ENCODE measurements around the gene UQCRHL. TPM values are rescaled to one million over a fixed set of nuclear protein-coding genes. Genes with fewer than 3 reads are reported as not detected.
"Not testable (repeated sequence)": the region's sequence is repeated elsewhere in the genome, so short reads cannot be mapped to it uniquely, and the experiment has no call there.

The UQCRHL gene
- total RNA-seq, 1 donor from 2014 or later: 0.96 TPM

DNA sequence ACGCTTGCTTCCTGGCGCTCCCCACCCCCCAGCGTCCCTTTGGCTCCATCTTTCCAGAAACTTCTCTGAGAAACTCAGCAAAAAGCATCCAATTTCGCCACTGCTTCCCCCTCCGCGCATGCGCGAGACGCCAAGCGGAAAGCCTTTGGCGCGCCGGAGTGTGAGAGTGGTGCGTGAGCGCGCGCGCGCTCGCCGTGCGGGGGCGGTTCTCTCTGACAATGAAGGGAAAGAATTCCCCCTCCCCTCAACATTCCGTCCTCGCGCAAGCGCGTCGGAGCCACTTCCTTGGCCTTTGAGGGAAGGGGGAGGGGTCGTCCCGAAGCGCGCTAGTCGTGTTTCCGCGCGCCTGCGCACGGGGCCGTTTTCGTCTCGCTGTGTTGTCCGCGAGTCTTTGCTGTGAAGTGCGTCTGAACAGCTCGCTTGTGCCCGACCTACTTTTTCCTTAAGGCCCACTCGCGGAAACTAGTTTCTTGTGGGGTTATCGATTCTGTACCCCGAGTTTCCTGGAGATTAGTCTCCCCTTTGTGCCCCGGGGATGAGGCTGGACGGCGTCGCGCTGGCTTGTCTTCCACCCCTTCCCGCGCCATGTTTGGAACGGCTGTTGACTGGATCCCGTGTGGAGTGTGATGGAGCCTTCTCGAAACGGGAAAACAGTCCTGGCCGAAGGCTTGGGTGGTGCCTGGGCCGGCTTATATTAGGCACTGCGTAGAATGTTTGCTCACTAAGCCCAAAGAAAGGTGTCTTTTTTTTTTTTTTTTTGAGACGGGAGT is 28.5 kb upstream of the UQCRHL start:
- peak; percentile 100 for DNase-seq (ENCODE audit: low spot score)

DNA sequence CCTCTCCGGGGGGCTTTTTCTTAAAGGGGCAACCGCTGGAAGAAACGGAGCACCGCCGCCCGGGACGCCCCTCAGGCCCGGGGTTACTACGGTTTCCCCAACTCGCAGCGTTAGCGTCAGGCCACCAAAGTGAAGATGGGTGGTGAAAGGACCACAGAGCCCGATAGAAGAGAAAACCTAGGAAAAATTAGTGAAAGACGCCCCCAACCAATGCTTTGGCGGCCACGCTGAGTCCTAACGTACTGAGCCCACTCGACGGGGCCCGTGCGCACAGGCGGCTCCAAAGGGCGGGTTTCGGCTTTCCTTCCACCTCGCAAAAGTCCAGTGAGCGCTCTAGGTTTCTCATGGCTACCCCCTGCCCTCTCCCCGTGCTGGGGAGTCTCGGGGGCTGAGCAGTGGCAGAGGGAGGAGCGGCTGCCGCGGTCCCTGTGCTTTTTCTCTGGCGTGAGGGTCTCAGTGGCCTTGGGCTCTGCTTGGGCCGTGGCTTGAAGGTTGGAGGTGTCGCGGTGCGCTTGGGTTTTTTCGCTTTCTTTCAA is 27.8 kb upstream of the UQCRHL start:
- DNase-seq (ENCODE audit: low spot score): no peak

DNA sequence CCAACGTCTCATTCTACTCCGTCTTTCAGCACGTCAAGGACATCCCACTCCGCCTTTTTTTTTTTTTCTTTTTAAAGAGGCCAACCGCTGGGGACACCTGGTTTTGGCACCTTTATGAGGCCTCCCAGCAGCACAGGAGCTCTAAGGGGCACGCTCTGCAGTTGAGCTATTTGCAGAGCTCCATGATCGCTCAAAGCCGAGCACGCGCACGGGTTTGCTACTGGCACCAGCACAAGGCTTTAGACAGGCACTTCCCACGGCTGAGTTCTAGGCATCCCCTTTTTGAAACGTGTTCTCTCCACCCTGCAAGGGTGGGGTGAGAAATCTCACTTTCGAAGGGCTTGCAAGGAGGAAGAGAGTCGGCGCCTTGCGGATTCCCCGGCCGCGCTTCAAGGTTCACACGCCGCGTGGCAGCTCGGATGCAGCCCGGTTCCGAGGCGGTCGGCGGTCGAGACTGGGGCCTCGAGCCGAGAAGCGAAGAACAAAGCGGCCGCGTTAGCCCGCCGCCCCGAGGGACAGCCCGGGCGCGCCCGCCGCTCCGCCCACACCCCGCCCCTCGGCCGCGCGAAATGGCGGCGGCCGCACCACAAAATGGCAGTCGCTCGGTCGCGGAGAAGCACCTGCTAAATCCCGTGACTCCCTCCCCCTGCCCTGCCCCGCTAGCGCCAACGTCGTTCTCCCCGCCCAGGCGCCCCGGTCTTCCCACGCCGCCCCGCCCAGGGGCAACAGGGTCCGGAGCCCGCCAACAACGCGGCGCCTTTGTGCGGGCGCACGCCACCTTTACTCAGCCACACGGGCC is 27.2 kb upstream of the UQCRHL start:
- peak; percentile 95 for DNase-seq (ENCODE audit: low spot score)

DNA sequence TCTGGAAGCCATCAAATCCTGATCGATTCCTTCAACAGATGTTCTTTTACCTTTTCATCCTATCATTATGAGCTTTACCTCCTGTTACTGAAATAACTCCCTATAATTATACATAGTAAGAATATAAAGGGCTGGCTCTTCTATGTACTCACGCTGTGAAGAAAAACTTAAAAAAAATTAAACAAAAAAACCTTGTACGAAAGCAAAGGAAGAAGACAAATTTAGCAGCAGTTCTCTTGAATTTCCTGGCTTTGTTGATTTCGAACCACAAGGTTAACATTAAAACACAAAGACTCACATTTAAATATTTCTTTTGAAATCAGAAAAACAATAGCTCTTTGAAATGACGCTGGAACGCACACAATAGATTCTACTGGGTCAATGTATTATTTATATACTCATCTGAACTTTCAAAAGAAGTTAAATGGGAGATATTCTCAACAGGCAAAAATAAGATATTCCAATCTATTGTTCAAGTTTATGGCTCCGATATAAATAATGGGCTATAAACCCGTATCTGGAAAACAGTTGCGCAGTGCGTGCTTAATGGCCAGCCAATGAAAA is 26.5 kb upstream of the UQCRHL start:
- no peak for DNase-seq (ENCODE audit: low spot score)

DNA sequence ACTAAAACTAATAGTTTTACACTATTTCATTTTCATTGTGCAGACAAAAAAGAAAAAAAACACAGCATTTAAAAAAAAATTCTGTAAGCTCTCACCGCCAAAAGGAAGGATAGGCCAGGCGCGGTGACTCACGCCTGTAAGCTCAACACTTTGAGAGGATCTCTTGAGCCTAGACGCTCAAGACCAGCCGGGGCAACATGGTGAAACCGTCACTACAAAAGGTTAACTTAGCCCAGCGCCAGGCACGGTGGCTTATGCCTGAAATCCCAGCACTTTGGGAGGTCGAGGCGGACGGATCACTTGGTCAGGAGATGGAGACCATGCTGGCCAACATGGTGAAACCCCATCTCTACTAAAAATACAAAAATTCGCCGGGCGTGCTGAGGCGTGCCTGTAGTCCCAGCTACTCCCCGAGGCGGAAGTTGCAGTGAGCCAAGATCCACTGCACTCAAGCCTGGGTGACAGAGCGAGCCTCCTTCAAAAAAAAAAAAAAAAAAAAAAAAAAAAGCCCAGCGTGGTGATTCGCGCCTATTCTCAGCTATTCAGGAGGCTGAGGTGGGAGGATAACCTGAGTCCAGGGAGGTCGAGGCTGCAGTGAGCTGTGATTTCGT is 25.7 kb upstream of the UQCRHL start:
- no peak for DNase-seq (ENCODE audit: low spot score)

DNA sequence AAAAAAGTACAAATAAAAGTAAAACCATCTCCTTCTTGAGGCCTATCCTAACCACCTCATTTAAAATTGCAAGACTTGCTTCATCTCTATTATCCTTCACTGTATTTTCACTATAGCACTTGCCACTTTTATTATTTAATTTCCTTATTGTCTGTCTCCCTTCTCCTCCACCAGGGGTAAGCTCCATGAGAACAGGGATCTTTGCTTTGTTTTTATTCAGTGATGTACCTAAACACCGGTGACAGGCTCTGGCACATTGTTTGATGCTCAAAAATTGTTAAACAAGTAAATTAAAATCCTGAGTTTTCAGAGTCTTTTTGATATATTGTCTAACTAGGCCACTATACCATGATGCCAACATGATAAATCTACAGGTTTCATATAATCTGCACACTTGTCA is 22.8 kb upstream of the UQCRHL start:
- DNase-seq (ENCODE audit: low spot score): no peak

DNA sequence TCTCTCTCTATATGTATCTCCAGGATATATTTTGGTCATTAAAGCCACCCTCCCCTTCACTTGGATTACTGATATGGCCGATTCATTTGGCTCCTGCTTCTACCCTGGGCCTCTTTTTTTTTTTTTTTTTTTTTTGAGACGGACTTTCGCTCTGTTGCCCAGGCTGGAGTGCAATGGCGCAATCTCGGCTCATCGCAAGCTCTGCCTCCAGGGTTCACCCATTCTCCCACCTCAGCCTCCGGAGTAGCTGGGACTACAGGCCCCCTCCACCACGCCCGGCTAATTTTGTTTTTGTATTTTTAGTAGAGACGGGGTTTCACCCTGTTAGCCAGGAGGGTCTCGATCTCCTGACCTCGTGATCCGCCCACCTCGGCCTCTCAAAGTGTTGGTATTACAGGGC is 21.5 kb upstream of the UQCRHL start:
- DNase-seq (ENCODE audit: low spot score): not testable (repeated sequence)

DNA sequence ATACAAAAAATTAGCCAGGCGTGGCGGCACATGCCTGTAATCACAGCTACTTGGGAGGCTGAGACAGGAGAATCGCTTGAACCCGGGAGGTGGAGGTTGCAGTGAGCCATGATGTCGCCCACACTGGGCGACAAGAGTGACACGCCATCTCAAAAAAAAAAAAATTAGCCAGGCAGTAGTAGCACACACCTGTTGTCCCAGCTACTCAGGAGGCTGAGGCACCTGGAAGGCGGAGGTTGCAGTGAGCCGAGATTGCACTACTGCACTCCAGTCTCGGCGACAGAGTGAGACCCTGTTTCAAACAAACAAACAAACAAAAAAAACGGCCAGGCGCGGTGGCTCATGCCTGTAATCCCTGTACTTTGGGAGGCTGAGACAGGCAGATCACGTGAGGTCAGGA is 20.1 kb upstream of the UQCRHL start:
- DNase-seq (ENCODE audit: low spot score): not testable (repeated sequence)

DNA sequence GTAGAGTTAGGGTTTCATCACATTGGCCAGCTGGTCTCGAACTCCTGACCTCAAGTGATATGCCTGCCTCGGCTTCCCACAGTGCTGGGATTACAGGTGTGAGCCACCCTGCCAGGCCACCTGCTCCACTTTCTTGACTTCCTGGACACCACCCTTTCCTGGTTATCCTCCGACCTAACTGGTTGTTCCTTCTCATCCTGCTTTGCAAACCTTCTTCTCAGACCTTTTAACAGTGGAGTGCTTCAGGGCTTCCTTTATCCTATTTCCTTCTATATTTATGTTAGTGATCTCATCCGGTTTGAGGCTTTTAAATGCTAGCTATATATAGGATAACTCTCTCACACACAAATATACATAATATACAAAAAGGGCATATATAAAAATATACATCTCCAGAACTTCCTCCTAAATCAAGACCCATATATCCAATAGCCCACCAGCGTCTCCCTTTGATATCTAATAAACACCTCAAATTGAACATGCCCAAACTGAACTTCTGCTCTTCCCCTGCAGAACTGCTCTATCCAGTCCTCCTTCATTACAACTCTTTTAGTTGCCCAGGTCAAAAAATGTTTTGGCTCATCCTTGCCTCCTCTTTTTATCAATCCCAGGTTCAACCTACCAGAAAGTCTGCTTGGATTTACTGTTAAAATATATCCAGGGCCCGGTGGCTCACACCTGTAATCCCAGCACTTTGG is 19.5 kb upstream of the UQCRHL start:
- DNase-seq (ENCODE audit: low spot score): peak; percentile 18

DNA sequence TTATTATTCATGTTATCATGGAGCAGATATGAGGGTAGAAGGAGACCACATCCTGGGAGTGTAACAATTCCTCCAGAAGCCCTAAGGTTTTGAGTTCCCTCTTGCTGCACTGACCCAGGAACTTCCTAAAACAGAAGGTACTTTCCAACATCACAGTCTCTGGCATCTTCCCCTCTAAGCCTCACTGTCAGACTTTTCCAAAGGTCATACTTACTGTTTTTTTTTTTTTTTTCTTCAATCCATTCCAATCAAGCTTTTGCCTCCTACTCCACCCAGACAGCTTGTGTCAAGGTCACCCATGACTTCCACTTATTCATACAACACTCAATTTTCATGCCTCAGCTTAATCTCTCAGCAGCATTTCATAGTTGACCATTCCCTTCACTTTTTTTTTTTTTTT is 18.4 kb upstream of the UQCRHL start:
- peak; percentile 46 for DNase-seq (ENCODE audit: low spot score)

DNA sequence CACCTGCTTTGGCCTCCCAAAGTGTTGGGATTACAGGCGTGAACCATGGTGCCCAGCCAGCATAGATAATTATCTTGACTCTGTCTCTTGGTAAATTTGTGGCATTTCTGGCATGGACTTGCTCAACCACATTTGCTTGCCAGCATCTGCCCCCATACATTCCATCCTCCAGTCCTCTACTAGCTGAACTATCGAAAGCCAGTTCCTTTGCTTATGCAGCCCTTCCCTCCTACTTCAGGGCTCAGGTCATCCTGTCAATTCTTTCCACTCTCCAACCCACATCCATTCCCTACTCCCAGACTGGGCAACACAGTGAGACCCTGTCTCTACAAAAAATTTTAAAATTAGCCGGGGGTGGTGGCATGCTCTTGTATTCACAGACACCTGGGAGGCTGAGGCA is 13.0 kb upstream of the UQCRHL start:
- DNase-seq (ENCODE audit: low spot score): no peak

DNA sequence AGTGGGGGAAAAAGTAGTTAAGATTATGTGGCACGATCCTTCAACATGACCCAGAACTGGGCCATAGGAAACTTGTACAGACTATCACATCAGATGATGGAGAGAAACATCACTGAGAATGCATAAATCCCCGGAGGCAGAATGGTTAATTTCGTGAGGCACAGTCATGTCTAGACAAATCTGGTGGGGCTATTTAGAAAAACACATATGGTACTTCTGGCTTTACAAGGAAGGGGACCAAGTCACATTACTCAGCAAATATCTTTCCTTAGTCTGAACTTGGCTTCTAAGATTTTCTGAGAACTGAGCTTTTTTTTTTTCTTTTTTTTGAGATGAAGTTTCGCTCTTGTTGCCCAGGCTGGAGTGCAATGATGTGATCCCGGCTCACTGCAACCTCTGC is 9.2 kb upstream of the UQCRHL start:
- DNase-seq (ENCODE audit: low spot score): no peak

DNA sequence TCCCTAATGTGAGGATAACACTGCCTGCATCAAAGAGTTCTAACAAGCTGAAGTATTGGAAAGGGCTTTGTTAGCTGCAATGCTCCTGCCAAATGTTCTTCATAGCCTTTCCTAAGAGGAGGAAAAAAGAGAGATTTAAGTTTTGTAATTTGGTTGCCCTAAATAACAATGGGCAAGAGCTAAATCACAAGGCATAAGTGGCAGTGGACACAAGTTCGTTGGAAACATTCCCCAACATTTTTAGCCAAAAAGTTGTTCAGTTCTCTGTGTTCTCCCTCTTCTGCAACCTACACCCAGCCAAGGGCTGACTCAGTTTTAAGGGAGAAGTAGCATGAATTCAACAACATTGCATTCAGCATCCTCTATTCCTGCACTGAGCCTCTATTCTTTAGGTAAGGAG is 2.6 kb upstream of the UQCRHL start:
- DNase-seq (ENCODE audit: low spot score): no peak

DNA sequence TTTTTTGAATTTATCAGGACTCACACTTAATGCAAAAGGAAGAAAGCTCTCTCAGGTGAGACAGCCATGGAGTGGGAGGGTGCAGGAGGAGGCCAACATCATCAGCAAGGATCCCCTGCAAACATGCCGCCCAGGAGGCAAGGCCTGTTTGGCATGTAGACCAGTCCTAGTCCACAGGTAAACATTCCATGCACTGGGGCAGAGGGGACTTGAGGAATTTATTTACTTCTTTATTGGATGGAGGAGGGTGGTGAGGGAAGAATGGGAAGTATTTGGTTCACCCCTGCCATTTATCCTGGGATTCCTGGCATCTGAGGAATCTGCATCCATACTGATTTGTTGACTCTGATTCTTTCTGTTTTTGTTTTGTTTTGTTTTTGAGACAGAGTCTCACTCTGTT is 1.5 kb upstream of the UQCRHL start:
- DNase-seq (ENCODE audit: low spot score): no peak

DNA sequence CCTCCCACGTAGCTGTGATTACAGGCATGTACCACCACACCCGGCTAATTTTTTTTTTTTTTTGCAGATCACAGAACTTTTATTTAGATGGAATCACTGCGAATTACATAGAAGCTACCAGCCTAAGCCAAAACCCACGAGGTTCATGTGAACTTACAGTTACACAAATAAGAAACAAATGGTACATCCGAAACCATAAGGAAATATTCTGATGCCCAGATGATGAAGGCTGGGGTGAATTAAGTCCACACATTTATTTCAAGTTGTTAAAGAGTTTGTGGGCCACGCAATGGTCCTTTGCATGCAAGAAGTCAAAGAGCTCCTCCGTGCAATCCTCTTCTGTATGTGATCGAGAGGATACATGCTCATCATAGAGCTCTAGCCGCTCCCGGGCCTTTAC is 328 bp downstream of the UQCRHL start:
- no peak for DNase-seq (ENCODE audit: low spot score)

DNA sequence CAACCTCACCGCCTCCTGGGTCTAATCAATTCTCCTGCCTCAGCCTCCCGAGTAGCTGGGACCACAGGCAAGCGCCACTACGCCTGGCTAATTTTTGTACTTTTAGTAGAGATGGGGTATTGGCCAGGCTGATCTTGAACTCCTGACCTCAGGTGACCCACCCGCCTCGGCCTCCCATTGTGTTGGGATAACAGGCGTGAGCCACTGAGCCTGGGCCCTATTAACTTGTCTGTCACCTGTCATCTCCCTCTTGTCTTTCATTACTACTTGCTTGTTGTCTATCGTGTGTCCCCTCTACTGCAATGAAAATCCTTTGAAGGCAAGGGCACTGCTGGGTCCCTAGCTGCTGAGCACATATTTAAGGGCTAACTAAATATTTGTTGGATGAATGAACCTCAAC is 3.4 kb downstream of the UQCRHL start:
- DNase-seq (ENCODE audit: low spot score): no peak

DNA sequence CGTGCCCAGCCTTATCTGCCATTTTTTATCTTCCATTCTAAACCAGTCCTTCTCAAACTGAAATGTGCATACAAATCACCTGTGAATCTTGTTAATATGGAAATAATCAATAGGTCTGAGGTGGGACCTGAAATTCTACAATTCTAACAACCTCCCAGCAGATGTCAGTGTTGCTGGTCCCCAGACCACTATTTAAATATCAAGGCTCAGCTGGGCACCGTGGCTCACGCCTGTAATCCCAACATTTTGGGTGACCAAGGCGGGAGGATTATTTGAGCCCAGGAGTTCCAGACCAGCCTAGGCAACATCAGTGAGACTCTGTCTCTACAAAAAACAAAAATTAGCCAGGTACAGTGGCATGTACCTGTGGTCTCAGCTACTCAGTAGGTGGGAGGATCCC is 4.1 kb downstream of the UQCRHL start:
- no peak for DNase-seq (ENCODE audit: low spot score)

DNA sequence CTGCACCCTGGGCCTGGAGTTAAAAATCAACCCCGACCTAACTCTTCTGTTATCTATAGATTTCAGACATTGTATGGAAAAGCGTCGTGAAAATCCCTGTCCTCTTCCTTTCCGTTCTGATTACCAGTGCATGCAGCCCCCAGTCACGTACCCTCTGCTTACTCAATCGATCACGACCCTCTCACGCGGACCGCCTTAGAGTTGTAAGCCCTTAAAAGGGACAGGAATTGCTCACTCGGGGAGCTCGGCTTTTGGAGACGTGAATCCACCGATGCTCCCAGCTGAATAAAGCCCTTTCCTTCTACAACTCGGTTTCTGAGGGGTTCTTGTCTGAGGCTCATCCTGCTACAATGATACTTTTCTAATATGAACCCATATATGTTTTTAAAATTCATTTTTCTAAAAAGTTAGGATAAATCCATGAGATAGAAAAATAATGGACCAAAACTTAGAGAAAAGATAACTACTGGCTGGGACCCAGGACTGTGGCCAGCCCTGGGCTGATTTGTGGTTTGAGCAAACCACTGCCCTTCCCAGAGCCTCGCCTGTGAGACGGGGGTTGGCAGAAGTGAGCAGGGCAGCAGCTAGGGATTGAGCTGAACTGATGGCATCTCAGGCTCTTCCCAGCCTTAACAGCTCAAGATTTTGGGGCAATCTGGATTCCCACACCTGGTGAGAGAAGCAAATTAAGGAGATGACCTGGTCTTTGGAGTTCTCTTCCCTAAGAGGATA is 5.0 kb downstream of the UQCRHL start:
- DNase-seq (ENCODE audit: low spot score): no peak

DNA sequence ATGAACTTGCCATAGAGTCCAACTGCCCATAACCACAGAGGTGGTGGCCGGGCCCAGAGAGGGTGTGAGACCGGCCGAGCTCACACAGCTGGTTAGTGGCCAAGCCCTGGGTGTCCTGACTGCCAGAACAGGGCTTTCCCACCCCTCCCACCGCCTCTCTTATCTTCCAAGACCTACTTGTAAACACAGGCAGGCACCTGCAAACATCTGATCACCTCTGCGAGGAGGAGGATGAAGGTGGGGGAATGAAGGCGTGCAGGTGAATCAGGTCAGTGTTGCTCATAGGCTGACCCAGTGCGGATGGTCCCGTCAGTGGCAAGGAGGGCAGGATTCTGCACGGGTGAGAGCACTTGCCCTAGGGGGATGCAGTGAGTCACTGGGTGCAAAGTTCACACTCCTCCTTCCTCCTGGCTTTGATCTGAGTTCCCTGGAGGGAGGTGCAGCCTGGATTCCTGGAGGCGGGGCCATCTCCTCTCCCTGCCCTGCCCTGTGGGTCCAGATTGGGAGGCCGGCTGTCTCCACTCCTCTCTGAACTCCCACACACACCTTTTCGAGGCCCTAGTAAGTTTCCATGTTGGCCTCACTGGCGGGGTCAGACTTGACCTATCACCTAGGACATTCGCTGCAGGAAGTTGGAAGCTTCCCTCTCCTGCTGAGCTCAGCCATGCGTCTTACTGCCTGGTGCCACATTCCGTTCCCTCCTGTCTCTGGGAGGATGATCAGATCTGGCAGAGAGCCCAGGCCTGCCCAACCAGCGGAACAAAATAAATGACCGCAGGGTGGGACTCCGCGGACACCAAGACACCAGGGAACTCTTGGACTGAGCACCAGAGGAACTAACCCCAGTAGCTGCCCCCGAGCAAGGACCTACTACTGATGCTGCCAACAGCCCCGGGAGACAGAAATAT is 7.3 kb downstream of the UQCRHL start:
- peak; percentile 57 for DNase-seq (ENCODE audit: low spot score)

Measured in umbilical cord (tissue), 2 donors.